ENCODE data around the gene RALGPS2. TPM values are rescaled to one million over a fixed set of nuclear protein-coding genes. Genes with fewer than 3 reads are reported as not detected.

RALGPS2 gene
- total RNA-seq, 1 experiment from 2014 or later: 17.5 TPM

- DNase-seq (ENCODE audit: low read depth): no peak
These were observed 194.5 kb downstream of the RALGPS2 start for GRCh38 chr1:178919581-178919980.

GRCh38 chr1:178921499-178921898 lies 196.5 kb downstream of the RALGPS2 start:
- no peak for DNase-seq (ENCODE audit: low read depth)

DNA sequence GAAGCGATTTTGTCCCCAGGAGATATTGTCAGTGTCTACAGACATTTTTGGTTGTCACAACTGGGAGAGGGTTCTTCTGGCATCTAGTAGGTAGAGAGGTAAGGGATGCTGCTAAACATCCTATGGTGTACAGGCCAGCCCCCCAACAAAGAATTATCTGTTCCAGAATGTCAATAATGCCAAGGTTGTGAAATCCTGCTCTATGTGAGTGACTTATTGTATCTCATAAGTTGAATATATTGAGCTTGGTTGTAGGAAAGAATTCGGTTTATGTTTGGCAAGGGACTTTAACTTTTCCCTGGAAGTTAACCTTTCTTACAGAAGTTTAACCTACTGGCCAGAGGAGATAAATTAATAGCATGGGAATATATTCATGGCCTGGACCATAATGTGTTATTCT lies 198.5 kb downstream of the RALGPS2 start:
- DNase-seq (ENCODE audit: low read depth): no peak

DNA sequence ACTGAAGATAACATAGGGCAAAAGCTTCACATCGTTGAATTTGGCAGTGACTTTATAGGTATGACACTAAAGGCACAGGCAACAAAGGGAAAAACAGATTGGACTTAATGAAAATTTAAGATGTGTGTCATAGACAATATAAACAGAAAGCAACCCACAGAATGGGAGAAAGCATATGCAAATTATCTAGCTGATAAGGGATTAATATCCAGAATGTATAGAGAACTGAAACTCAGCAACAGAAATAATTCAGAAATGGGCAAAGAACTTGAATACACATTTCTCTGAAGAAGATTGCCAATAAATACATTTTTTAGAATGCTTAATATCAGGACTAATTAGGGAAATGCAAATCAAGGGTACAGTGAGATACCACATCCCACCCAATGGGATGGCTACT lies 201.0 kb downstream of the RALGPS2 start:
- no peak for DNase-seq (ENCODE audit: low read depth)

DNA sequence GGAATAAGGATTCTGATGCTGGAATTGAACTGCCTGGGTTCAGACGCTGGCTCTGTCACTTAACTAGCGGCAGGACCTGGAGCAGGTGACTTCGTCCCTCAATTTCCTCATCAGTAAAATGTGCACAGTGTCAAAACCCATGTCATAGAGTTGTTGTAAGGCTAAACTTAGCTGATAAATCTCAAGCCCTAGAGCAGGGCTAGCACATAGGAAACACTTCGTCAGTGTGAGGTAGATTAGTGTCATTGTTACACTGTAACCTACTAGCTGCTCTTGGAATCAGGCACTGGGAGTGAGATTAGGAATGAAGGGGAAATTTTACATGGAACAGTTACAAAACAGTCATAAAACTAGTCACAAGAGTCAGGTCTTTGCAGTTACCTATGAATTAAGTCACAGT lies 202.0 kb downstream of the RALGPS2 start:
- DNase-seq (ENCODE audit: low read depth): no peak

DNA sequence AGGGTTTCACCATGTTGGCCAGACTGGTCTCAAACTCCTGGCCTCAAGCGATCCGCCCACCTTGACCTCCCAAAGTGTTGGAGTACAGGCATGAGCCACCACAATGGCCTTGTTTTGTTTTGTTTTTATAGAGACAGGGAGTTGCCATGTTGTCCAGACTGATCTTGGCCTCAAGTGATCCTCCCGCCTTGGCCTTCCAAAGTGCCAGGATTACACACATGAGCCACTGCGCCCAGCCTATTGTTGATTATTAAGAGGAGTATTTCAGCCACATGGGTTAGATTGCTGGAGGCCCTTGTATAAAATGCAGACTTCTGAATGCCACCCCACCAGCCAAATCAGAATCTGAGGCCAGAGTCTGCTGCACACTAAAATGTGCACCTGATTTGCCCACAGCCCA lies 203.0 kb downstream of the RALGPS2 start:
- no peak for DNase-seq (ENCODE audit: low read depth)

DNA sequence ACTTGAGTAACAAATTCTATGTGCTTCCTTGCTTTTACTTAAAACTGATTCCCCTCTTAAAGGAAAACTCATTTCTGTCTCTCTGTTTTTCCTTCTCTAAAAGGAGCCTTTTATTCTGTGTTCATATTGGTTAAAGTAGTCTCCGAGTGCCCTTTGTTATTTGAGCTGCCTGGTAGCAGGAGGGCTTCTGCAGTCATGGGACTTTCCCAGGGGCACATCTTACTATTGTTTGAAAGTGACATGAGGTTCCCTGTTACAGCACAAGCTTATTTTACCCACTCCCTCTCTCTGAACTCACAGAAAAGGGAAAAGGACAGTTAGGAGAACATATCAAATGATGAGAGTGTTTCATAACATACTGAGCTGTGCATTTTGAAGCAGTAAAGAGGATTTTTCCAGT lies 203.9 kb downstream of the RALGPS2 start:
- DNase-seq (ENCODE audit: low read depth): no peak

- no peak for DNase-seq (ENCODE audit: low read depth)
These were observed 207.0 kb downstream of the RALGPS2 start for GRCh38 chr1:178931858-178932551.

DNA sequence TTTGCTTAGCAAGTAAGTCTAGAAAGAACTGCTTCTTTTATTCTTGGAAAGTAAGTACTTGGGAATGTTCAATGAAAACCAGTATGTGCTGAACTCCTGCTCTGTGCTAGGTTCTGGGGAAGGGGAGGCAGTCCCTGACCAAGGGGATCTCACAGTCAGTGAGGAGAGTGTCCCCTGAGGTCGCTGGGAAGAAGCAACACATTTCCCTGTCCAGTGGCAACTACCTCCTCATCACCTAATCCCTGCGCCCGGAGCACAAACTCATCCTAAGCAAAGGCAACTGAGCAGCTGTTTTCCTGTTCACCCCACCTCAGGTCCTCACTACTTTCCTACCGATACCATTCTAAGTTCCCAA lies 207.5 kb downstream of the RALGPS2 start:
- DNase-seq (ENCODE audit: low read depth): no peak

DNA sequence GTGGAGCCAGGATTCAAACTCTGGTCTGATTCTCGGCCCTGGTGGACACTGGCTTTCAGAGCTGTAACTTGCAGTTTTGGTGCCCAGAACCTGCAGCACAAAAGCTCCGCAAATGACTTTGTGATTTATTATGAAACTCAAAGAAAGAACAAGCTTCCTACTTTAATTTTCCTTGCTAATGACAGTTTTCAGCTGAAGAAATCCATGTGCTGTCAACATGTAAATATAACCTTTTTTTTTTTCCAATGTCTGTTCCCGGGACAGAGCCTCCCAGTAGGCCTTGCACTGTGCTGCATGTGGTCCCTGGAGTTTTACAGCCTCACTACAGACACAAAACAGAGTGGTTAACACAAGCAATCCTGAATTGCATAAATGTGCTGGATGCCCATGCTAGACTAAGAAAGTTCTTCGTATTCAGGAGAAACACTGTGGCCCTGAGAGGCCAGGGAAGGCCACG lies 208.1 kb downstream of the RALGPS2 start:
- DNase-seq (ENCODE audit: low read depth): no peak

- DNase-seq (ENCODE audit: low read depth): no peak
These were observed 208.9 kb downstream of the RALGPS2 start for GRCh38 chr1:178933709-178934490.

DNA sequence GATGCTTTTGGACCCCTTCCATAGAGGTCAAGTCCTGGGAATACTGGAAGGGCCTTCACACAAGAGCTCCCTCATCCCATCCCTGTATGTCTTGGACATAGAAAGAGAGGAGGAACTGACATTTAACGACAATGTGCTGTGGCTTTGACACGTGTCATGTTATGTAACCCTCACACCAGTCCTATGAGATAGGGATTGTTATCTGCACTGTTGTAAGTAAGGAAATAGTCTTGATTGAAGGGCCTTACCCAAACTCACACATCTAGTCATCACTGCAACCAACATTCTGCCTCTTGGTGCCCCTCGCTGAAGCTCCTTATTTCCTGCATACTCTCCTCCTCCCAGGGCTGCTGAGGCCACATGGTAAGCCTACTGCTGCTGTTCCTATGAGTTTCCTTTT lies 209.5 kb downstream of the RALGPS2 start:
- DNase-seq (ENCODE audit: low read depth): no peak

GRCh38 chr1:178935610-178936009 lies 210.6 kb downstream of the RALGPS2 start:
- no peak for DNase-seq (ENCODE audit: low read depth)

GRCh38 chr1:178937695-178938094 lies 212.7 kb downstream of the RALGPS2 start:
- DNase-seq (ENCODE audit: low read depth): no peak

- DNase-seq (ENCODE audit: low read depth): no peak
These were observed 213.3 kb downstream of the RALGPS2 start for GRCh38 chr1:178938101-178938958.

- DNase-seq (ENCODE audit: low read depth): no peak
These were observed 213.9 kb downstream of the RALGPS2 start for GRCh38 chr1:178938959-178939317.

GRCh38 chr1:178939338-178940067 lies 214.5 kb downstream of the RALGPS2 start:
- DNase-seq (ENCODE audit: low read depth): no peak

DNA sequence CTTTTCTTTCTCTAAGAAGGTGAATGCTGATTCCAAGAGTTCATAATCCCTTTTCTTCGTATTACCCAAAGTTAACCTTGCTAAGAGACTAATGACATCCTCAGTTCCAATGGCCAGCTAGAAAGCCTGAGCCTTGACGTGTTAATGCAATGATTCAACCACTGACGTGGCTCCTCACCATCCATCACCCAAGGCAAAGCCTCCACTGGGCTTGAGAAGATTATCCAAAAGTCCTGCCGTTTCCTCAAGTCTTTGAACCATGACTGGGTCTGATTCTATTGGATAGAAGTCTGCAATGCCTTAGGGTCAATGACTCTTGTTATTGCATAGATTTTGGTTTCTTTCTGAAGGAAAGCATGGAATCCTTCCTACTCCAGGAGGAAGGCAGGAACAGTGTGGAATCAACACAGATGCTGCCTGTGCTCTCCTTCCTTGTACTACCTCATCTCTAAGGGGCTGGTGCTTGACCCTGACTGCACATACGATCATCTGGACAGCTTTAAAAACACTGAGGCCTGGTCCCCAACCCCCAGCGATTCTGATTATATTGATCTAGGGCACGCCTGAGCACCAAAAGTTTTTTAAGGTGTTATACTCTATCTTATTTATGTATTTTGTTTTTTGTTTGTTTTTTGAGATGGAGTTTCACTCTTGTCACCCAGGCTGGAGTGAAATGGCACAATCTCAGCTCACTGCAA lies 215.2 kb downstream of the RALGPS2 start:
- no peak for DNase-seq (ENCODE audit: low read depth)

GRCh38 chr1:178941261-178941689 lies 216.2 kb downstream of the RALGPS2 start:
- DNase-seq (ENCODE audit: low read depth): peak; percentile 13

DNA sequence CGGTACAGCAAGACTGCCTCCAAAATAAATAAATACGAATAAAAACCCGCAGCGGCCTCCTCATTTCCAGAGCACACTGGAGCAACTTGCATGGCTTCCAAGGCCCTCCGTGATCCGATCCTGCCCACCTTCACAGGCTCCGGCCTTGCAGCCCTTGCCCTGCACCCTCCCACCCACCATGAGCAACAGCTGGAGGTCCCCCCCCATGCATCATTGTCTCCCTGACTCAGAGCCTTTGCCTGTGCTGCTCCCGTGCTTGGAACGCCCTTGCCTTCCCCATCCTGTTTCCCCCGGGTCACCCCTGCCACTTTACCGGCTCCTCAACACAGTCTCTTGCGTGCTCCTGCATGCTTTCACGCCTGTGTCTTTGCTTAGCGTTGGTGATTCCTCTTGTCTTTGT lies 216.8 kb downstream of the RALGPS2 start:
- peak; percentile 51 for DNase-seq (ENCODE audit: low read depth)
